Measurements from ENCODE around the gene TRIOBP.
A peak's percentile ranks its signal among the peaks of the same experiment; 100 is the strongest.

Gene TRIOBP

DNA sequence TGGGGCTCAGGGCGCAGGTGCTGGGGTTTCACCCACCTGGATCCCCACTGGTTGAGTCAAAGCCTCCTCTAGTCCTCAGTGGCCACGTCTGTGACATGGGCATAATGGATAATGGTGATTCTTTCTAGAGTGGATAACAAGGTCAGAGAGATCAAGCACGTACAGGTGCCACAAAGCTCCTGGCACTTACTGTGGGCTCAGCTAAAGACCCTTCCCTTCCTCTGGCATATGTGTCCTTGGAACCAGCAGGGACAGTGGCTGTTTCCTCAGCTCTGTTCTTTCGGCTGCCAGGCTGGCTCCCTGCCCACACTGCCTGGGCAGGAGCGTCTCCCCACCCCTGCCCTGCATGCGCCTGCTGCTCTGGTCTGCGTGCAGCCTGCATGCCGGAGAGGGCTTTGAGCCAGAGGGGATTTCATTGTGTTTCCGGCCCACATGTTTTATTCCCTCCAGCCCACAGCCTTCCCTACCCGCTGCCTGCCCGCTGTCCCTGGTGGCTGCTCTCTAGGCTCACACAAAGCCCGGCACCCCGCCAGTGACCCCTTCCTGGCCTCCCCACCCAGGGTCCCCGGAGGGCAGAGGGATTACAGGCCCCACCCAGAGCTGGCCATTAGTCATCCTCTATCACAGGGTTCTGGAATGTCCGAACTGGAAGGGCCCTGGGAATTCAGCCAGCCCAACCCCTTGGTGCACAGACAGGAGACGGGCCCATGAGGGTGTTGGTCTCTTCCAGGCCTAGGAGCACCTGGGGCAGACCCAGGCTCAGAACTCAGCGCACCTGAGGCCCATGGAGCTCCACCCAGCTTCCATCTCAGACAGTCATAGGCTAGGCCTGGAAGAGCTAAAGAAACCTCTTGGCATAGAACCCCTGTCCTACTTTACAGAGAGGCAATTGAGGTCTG is 55.6 kb downstream of the TRIOBP start:
- no peak for DNase-seq

DNA sequence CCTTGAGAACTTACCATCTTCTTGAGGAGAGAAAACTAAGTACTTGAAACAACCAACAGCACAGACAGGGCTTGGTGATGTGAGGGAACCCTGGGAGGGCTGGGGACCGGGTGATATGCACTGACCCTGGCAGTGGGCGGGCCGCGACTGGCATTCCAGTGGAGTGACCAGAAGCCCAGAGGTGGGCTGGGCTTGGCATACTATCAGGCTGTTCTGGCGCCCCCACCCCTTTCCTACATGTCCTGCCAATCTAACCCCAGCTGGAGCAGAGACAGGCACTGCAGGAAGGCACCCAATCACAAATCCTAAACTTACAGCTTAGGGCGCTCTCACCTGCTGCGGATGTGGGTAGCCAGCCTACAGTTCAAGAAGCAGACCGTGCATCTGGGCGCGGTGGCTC is 56.9 kb downstream of the TRIOBP start:
- DNase-seq: no peak

DNA sequence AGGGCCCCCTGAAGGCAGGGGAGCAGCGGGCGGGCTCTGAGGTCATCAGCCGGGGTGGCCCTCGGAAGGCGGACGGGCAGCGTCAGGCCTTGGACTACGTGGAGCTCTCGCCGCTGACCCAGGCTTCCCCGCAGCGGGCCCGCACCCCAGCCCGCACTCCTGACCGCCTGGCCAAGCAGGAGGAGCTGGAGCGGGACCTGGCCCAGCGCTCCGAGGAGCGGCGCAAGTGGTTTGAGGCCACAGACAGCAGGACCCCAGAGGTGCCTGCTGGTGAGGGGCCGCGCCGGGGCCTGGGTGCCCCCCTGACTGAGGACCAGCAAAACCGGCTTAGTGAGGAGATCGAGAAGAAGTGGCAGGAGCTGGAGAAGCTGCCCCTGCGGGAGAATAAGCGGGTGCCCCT is 60.8 kb downstream of the TRIOBP start:
- no peak for DNase-seq

DNA sequence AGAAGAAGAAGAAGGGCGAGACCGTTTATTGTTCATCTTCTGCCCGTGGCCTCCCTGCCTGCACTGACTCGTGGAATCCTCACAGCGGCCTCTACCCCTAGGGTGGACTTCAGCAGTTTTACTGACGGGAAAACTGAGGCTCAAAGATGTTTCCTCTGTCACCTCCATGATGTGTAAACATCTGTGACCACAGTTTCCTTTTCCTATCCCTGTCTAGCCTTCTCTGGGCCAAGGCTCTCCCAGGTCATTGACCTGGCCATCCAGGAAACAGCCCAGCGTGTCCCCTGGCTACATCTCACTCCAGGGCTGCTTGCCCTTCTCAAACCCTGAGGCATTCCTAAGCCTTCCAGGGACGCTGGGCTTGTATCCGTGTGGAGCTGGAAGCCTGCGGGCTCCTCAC is 61.8 kb downstream of the TRIOBP start:
- no peak for DNase-seq

DNA sequence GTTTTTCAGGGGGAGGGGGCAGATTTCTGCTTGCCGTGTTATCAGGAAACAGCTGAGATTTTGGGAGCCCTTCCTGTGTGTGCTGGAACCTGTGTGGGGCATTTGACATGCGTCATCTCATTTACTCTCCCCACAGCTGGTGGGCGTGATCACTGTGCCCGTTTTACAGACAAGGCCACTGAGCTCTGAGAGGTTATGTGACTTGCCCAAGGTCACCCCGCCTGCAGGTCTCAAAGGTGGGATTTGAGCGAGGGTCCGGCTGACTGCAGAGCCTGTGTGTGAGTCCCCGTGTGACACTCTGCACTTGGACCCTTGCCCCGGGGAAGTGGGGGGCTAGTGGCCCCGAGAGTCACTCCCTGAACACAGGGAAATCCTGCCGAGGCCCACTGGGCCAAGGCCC is 62.4 kb downstream of the TRIOBP start:
- DNase-seq: no peak

DNA sequence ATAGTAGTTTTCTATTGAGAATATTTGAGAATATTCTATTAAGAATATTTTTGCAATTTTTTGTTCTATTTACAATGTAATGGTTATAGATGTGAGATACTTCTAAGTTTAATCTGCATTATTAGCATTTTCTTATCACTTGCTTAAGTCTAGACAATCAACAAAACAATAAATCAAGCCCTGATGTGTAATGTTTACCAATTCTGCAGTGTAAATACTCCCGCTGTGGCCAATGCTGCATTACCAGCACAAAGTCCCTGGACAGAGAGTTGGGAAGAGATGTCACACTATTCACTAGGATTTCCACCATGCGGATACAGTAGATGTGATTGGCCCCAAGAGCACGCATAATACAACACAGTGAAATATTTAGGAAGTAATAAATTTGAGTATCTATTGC is 63.3 kb downstream of the TRIOBP start:
- no peak for DNase-seq

DNA sequence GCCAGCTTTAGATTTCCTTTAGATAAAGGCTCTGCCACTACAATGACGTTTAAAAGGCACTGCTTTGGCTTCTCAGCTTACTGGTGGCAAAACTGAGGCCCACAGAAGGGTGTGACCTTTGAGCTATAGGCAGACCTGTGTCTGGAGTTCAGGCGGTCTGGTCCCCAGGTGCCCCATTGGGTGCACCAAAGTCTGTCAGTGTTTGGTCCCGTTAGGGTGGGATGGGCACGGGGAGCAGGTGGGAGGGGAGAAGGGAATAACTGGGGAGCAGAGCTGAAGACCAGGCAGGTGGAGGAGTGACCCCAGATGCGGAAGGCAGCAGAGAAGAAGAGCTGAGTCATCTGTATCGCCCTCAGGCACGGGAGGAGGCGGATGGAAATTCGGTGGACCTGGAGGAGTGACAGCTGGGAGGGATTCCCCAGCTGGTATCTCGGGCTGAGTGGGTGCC is 65.6 kb downstream of the TRIOBP start:
- DNase-seq: no peak

DNA sequence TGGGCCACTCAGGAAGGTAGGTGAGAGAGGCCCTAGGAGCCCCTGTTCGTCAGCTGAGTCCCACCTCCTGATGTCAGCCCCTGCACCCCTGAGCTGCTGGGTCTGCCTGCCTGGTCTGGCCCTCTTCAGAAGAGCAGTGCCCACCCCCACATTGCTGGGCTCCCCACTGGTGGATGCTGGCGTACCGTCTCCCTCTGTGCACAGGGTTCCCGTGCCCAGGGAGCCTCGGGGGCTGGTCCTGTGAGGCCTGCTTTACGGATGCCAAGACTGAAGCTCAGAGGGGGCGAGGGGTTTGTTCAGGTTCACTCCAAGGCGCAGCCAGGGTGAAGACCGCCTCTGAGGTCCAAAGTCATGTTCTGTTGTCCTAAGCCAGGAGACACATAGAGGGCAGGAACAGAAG is 66.2 kb downstream of the TRIOBP start:
- DNase-seq: no peak

DNA sequence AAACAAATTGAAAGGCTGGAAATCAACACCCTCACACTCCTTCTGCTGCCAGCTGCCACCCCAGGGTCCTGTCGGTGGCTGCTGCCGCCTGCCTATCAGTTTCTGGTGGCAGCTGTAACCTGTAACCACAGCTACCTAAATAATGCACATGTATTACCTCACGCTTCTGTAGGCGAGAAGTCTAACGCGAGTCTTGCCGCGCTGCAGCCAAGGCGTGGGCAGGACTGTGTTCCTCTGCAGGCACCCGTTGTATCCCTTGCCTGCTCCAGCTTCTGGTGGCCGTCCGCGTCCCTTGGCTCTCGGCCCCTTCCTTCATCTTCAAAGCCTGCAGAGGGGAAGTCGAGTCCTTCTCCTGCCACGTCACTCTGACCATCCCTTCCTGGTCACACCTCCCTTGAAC is 66.8 kb downstream of the TRIOBP start:
- no peak for DNase-seq

DNA sequence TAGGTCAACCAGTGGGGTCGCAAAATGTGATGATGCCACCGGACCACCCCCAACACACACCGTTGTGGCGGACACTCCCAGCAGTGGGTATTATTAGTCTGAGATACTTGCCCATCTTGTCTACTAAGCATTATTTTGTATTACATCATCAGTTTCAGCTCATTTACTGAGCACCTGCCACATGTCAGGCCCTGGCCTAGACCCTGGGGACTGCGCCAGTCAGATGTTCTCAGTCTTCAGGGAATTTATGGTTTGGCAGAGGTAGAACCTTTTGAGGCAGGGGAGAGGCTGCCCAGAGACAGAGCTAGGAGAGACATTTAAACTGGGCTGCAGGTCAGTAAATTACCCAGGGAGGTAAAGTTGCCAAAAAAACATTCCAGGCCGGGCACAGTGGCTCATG is 67.8 kb downstream of the TRIOBP start:
- no peak for DNase-seq

DNA sequence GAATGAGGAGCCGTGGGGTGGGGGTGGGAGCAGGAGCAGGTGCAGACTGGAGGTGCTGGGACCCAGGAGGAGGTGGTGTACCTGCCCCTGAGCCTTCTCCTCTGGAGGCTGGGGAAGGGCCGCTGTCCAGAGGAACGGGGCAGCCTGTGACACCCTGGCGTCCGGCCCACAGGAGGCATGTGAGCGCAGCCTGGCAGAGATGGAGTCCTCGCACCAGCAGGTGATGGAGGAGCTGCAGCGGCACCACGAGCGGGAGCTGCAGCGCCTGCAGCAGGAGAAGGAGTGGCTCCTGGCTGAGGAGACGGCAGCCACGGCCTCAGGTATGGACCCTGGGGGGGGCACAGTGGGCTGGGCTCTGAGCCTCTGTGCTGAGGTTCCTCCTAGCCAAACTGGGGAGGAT is 68.7 kb downstream of the TRIOBP start:
- no peak for DNase-seq

DNA sequence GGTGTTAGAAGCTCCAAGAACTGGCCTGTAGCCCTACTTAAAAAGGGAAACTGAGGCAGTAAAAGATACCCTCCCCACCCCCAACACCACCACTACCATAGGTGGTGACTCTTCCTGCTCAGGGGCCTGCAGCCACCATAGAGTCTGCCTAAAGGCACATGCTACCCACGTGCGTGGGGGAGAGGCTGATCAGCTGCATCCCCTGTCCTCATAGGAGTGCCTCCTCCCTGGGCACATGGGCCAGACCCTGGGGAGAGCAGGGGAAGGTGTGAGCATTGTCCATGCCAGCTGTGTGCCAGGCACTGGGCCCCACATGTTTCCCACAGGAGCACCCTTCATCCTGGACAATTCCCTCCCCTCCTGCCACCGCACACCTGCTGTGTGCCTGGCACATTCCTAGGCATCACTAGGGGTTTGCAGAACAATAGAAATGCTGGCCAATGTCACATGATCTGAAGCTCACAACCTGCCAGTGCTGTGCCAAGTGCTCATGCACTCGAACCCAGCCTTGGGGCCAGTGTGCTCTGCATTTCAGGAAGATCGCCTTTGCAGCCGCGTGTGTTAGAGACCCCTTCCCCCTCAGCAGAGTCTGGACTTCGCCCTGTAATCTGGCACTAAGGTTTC is 69.2 kb downstream of the TRIOBP start:
- no peak for DNase-seq

DNA sequence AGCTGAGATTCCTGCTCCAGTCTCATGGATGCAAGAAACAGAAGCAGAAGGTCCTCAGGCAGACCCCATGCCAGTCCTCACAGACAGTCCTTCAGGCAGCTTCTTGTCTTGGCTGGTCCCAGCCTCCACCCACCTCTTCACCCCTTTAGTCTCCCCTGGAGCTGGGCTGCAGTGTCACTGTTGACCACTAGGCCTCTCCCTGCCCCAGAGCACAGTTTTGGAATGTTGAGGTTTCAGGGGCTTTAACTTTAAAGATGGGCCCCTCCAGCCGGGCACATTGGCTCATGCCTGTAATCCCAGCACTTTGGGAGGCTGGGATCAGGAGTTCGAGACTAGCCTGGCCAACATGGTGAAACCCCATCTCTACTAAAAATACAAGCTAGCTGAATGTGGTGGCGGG is 71.4 kb downstream of the TRIOBP start:
- DNase-seq: no peak

DNA sequence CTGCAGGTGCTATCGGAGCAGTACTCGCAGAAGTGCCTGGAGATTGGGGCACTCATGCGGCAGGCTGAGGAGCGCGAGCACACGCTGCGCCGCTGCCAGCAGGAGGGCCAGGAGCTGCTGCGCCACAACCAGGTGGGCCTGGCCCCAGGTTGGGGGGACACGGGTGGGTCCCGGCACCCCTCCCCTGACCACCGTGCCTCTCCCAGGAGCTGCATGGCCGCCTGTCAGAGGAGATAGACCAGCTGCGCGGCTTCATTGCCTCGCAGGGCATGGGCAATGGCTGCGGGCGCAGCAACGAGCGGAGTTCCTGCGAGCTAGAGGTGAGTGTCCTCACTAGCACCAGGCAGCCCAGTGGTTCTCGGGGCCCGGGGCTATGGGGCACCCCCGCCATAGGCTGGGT is 72.2 kb downstream of the TRIOBP start:
- no peak for DNase-seq

DNA sequence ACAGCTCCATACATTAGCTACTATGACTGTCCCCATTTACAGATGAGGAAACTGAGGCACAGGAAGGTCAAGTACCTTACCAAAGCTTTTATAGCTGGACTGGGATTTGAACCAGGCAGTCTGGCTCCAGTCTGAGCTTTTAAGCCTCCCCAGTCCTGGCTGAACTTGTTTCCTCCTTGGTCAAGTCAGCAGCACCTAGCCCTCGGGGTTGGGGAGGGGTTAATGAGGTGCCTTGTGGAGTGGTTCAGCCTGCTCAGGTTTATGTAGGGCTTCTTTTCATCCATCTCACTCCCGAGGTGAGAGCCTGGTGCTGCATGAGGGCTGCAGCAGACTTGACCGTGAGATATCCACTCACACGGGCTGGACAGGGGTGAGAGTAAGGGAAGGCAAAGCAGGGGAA is 74.2 kb downstream of the TRIOBP start:
- DNase-seq: no peak

DNA sequence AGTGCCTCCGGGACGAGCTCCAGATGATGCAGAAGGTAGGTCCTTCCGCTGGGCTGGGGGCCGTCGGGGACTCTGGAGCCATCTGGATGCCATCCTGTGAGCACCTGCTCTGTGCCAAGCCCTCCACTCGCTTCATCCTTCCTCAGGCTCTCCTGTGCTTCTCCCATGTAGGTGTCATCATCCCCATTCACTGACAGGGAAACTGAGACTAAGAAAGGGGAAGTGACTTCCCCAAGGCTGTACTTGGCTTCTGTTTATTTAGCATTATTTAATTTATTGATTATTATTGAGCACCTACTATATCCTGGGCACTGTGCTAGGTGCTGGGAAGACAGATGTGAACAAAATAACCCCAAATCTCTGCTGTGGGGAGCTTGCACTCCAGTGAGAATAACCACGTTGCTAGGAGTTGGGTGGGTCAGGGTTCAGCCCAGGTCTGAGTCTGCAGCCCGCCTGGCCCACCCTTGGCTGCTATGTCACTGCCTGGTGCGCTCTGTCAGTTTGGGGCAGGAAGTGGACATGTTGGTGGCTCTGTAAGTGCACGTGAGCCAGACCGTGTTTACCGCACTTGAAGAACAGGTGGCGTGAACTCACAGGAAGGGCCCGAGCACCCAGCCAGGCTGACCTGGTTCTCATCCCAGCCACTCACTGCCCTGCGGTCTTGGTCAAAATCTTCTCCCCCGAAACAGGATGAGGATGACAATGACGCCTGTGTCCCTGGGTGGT is 75.0 kb downstream of the TRIOBP start:
- no peak for DNase-seq

DNA sequence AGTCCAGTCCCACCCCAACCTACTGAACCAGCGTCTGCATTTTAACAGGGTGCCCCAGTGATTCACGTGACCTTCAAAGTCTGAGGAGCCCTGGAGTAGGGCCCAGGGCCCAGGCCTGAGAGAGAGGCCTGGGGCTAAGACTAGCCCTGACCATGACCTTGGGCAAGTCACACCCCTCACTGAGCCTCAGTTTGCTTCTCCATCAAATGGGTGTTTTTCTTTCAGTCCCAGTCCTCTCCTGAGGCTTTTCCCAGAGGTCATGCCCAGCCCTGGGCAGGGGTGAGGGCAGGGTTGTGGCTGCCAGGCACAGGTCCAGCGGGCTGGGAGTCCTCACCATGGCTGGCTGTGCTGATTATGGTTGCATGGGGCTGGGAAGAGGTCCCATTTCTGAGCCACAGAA is 77.9 kb downstream of the TRIOBP start:
- DNase-seq: no peak

DNA sequence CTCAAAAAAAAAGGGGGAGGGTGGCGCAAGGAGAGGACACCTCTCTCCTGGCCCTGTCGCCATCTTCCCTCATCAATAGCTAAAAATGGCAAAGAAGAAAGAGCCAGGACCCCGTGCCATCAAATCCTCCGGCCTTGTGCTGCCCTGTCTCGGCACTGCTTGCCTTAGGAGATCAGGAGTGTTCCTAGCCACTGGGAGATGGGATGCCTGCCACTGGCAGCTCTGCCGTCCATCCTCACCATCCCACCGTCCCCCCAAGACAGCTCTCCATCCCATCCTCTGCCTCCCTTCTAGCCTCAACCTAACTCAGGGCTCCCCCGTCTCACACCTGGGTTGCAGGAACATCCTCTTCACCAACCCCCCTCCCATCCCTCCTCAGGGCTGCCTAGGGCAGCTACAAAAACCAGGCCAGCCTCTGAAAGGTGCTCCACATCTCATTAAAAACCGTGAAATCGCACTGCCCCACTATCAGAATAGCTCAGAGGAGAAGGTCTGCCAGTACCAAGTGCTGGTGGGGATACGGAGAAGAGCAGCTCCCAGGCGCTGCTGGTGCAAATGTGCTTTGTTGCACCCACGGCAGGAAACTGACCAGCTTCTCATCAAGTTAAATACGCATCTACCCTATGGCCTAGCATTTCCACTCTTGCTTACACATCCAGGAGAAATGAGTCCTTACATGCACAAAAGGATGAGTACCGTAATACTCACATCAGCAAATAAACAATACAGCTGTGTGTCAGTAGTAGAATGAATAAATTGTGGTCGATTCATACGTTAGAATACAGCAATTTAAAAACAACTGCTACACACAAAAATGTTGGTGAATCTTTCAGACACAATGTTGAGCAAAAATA is 79.2 kb downstream of the TRIOBP start:
- no peak for DNase-seq

DNA sequence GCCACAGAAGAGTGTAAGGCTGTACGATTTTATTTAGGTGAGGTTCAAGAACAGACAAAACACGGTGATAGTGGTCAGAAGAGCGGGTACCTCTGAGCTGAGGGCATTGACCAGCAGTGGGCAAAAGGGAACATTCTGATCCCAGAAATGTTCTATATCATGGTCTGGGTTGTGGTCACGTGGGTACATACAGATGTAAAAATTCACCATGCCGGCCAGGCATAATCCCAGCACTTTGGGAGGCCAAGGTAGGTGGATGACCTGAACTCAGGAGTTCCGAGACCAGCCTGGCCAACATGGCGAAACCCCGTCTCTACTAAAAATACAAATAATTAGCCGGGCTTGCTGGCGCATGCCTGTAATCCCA is 79.8 kb downstream of the TRIOBP start:
- DNase-seq: no peak

DNA sequence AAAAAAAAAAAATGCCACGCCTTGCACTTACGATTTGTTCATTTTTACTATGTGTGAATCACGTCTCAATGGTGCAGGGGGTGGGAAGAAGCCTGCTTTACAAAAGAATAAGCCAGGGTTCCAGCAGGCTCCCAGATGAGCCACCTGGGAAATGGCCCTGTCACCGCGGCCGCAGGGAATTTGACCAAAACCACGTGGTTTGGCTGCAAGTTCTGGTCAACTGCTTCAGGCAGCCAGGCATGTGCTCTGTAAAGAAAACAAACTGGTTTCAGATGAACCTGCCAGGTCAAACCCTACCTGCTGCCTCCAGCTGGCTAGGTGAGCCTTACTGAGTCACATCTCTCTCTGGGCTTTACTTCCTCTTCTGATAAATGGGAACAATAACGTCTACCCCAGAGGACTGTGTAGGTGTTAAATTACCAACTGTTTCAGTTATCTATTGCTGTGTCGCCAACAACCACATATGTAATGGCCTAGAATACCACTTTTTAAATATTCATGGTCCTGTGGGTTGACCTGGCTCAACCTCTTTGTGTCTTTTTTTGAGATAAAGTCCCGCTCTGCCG is 80.4 kb downstream of the TRIOBP start:
- DNase-seq: peak; percentile 24

DNA sequence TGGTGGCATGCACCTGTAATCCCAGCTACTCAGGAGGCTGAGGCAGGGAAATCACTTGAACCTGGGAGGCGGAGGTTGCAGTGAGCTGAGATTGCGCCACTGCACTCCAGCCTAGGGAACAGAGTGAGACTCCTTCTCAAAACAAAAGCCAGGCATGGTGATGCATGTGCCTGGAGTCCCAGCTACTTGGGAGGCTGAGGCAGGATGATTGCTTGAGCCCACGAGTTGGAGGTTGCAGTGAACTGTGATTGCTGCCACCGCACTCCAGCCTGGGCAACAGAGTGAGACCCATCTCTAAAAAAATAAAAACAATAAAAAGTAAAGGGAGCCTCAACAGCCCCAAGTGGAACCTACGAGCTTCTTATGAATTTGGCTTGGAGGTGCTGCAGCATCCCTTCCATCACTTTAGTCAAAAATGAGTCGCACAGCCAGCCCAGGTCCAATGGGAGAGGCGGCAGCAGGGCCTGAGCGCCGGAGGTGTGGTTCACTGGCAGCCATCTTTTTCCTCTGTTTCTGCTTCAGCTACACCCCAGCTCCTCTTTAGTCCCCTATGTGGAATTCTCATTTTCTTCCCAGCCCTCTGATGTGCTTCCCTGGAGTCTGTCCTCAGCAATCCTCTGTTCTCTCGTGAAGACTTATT is 81.6 kb downstream of the TRIOBP start:
- no peak for DNase-seq

DNA sequence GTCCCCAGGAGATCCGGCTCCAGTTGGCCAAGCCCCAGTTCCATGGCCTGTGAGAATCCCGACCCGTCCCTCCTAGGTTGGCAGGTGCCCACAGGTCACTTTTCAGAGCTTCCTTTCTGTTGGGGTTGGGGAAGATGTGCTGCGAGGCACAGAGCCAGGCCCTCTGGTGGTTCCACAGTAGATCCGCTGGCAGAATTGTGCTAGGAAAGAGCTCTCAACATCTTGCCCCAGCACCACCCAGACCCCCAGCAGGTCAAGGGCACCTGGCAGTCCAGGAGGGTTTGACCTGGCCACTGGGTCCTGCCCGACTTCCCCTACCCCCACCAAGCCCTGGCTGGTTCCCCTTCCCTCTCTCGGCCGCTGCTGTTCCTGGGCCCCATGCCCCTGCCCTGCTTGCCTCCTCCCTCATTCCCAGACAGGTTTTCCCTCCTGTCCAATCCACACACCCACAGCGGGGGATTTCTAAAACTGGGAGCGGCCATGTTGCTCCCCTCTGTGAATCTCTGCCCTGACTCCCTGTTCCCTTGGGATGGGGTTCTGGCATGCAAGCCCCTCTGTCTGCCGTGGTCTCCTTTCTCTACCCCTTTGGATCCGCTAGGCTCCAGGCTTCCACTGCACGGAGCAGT is 84.7 kb downstream of the TRIOBP start:
- DNase-seq: no peak
